GM18909 (cell line): ENCODE results near the gene SLC25A25.
A peak's percentile ranks its signal among the peaks of the same experiment; 100 is the strongest.
"Not testable (repeated sequence)": the region's sequence is repeated elsewhere in the genome, so short reads cannot be mapped to it uniquely, and the experiment has no call there.

Experiments used
- ATAC-seq: cut with Tn5 transposase; IDR thresholded peaks from one replicate; pipeline ENCODE4 v1.9.1; 2021; ENCODE audit warnings: mild to moderate bottlenecking; ENCODE audit not compliant: unreplicated experiment, poor library complexity

SLC25A25 gene

GRCh38 chr9:128121924-128122808, 54.1 kb downstream of the SLC25A25 start:
- ATAC-seq = no peak

GRCh38 chr9:128122809-128123175, 54.8 kb downstream of the SLC25A25 start:
- no peak for ATAC-seq

- ATAC-seq = no peak
Observed at GRCh38 chr9:128123451-128124080, 55.5 kb downstream of the SLC25A25 start.

GRCh38 chr9:128124451-128124850, 56.4 kb downstream of the SLC25A25 start:
- ATAC-seq = no peak

GRCh38 chr9:128124873-128125579, 57.0 kb downstream of the SLC25A25 start:
- no peak for ATAC-seq

- no peak for ATAC-seq
Observed at GRCh38 chr9:128125580-128126354, 57.7 kb downstream of the SLC25A25 start.

GRCh38 chr9:128127568-128127989, 59.5 kb downstream of the SLC25A25 start, which contains the start of gene PTGES2:
Gene PTGES2 (minus strand): TSS chr9:128127729. CDS start chr9:128127717, 12 bp downstream.
- peak; percentile 67 for ATAC-seq

GRCh38 chr9:128127990-128128835, 60.2 kb downstream of the SLC25A25 start:
- peak; percentile 65 for ATAC-seq

GRCh38 chr9:128128836-128129590, 61.0 kb downstream of the SLC25A25 start:
- ATAC-seq = no peak

- ATAC-seq = not testable (repeated sequence)
Observed at GRCh38 chr9:128129976-128130590, 62.1 kb downstream of the SLC25A25 start.

GRCh38 chr9:128130651-128131050, 62.6 kb downstream of the SLC25A25 start:
- not testable (repeated sequence) for ATAC-seq

- not testable (repeated sequence) for ATAC-seq
Observed at GRCh38 chr9:128131346-128131745, 63.3 kb downstream of the SLC25A25 start.

- not testable (repeated sequence) for ATAC-seq
Observed at GRCh38 chr9:128132139-128132538, 64.1 kb downstream of the SLC25A25 start.

GRCh38 chr9:128135561-128135960, 67.5 kb downstream of the SLC25A25 start:
- not testable (repeated sequence) for ATAC-seq

- no peak for ATAC-seq
Observed at GRCh38 chr9:128136816-128137793, 69.1 kb downstream of the SLC25A25 start.

- ATAC-seq = no peak
Observed at GRCh38 chr9:128138001-128138400, 70.0 kb downstream of the SLC25A25 start.

- no peak for ATAC-seq
Observed at GRCh38 chr9:128139621-128140020, 71.6 kb downstream of the SLC25A25 start.
